GM19468 (cell line): ENCODE data around the gene SLC10A3.

Experiments used
- ATAC-seq: cut with Tn5 transposase; IDR thresholded peaks from one replicate; pipeline ENCODE4 v1.9.1; 2021; ENCODE audit warnings: mild to moderate bottlenecking, moderate library complexity, moderate number of reproducible peaks; ENCODE audit not compliant: unreplicated experiment; ENCODE audit errors: extremely low read depth

SLC10A3 gene, protein sequence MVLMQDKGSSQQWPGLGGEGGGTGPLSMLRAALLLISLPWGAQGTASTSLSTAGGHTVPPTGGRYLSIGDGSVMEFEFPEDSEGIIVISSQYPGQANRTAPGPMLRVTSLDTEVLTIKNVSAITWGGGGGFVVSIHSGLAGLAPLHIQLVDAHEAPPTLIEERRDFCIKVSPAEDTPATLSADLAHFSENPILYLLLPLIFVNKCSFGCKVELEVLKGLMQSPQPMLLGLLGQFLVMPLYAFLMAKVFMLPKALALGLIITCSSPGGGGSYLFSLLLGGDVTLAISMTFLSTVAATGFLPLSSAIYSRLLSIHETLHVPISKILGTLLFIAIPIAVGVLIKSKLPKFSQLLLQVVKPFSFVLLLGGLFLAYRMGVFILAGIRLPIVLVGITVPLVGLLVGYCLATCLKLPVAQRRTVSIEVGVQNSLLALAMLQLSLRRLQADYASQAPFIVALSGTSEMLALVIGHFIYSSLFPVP

DNA sequence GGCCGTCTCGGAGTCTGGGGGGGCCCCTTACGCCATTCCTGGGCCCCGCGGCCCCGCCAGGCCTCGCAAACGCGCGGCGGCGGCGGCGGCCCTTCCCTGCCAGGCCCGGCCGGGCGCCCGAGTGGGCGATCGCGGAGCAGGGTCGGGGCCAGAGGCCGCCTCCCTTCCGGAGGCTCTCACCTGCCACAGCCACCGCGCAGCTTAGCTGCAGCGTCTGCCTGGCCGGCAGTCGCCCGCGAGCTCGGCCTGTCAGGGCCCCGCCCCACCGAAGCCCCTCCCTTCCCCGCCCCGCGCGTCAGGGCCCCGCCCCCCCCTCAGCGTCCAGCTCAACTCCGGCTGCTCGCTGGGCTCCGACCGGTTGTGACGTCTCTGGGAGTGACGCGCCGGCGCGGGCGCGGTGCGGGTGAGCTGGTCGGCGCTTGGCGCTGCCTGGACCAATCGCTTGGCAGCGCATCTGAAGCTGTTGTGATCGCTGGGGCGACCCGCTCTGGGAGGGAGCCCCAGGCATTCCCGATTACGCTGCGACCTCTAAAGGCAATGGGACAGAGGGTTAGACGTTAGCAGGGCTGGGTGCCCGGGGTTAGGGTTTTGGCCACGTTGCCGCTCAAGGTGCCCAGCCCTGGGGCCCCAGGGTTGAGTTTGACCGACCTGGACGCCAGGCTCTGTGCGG is at the start of gene SLC10A3:
TSS of gene SLC10A3 (minus strand) at position 216 of the 670 bp plus-strand sequence. CDS start 1,689 bp downstream, outside the sequence.
- ATAC-seq, result peak; percentile 59

DNA sequence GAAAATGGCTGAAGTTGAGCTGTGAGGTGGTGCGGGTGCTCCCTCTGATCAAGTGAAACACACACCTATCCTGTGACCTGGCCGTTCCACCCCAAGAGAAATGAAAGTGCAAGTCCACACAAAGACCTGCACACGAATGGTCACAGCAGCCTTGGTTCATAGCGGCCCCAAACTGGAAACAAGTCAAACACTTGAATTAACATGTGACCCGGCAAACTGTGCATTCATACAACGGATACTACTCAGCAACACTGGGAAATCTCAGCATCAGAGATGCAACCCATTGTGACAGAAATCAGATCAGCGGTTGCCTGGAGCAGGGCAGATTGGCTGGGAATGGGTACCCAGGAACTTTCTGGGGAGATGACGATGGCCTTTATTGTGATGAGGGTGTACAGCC is 48.6 kb upstream of the SLC10A3 start:
- ATAC-seq, result no peak

DNA sequence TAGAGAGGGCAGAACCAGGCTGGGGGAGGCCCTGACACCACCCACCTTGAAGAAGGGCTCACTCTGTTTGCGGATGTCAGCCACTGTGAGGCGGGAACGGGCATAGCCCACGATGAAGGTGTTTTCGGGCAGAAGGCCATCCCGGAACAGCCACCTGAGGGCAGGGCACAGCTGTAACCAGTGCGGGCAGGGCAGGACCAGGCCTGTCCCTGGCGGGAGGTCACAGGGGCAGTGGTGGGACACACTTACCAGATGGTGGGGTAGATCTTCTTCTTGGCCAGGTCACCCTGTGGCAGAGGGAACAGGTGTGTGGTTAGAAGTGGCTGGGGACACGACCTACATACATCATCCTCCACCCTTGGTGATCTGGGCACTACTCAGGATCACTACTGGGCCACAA is 45.5 kb upstream of the SLC10A3 start:
- no peak for ATAC-seq

DNA sequence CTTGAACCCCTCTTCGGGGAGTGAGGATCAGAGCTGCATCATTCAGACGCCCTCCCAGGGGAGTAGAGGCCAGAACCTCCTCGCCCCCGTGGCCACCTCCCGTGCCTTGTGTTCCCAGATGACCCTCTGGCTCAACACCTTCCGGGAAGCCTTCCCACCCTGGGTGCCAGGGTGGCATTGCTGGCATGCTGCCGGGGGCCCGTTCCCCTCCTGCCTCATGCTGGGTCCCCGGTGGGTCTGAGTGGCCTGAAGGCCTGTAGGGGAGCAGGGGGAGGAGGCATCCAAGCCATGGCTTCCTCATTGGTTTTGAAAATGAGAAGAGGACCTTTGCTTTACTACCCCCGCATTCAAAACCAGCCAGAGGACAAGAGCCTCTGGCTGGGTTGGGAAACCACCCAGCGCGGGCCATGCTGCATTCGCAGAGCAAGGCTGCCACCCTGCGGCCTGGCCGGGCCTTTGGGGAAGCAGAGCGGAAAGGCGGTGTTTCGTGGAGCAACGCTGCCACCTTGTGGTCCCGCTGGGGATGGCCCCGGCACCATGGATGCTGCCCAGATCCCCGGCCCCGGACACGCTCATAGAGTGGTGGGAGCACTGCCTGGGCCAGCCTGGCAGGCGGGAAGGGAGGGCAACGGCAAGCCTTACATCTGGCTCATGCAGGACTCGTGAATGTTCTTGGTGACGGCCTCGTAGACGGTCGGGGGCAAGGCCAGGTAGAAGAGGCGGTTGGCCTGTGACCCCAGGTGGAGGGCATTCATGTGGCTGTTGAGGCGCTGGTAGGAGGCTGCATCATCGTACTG is 44.3 kb upstream of the SLC10A3 start:
- ATAC-seq, result peak; percentile 97

DNA sequence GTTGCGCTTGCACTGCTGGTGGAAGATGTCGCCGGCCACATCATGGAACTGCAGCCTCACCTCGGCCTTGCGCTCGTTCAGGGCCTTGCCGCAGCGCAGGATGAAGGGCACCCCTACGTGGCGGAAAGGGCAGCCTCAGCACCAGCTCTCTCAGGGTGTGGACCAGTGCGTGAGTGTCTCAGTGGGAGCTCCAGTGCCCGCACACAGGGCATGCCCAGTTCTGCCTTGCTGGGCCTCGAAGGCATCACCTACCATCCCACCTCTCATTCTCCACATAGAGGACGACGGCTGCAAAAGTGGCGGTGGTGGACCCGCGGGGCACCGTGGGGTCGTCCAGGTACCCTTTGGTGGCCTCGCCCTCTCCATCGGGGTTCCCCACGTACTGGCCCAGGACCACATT is 42.3 kb upstream of the SLC10A3 start:
- no peak for ATAC-seq

DNA sequence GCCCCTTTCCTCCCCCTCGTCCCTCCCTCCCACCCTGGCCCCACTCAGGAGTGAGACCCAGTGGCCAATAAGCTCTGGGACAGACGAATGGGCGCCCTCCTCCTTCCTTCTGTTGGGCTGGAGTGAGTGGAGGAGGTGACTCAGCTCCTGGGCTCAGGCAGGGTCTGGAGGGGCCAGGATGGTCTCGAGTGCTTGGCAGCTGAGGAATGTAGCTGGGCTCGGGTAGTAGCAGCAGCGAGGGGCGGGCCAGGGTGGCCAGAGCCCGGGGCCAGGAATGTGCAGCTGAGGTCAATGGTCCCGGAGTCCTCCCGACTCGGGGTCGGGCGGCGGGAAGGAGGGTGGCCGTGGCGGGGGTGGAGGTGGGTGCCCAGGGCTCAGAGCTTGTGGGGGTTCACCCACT is 41.2 kb upstream of the SLC10A3 start:
- ATAC-seq, result no peak

DNA sequence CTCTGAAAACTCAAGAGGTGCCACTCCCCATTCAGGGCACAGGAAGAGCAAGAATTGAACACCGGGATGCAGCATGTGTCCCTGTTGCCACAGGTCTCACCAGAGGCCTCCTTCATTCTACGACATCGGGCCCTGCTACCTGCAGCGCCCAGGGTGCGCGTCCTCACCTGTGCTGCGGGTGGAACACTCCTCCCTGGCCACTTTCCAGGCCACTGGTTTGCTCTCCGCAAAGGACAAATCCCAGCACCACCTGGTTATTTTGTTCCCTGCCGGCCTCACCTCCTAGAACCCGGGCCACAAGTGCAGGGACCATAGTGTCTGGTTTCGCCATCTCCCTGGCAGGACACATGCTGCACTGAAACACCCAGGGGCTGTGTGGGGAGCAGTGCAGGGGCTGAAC is 39.9 kb upstream of the SLC10A3 start:
- ATAC-seq, result no peak

DNA sequence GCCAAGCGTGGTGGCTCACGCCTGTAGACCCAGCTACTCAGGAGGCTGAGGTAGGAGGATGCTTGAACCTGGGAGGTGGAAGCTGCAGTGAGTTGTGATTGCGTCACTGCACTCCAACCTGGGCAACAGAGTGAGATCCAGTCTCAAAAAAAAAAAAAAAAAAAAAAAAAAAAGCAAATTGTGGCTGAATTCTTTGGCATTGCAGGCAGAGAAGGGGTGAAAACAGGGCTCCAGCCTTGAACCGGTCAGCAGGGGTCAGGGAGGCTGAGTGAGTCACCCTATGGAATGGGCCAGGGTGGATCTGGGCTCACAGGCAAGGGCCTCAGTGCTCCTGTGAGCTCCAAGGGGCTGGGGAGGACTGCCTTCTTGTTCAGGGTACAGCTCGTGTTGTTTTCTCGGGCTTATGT is 38.8 kb upstream of the SLC10A3 start:
- ATAC-seq, result no peak

DNA sequence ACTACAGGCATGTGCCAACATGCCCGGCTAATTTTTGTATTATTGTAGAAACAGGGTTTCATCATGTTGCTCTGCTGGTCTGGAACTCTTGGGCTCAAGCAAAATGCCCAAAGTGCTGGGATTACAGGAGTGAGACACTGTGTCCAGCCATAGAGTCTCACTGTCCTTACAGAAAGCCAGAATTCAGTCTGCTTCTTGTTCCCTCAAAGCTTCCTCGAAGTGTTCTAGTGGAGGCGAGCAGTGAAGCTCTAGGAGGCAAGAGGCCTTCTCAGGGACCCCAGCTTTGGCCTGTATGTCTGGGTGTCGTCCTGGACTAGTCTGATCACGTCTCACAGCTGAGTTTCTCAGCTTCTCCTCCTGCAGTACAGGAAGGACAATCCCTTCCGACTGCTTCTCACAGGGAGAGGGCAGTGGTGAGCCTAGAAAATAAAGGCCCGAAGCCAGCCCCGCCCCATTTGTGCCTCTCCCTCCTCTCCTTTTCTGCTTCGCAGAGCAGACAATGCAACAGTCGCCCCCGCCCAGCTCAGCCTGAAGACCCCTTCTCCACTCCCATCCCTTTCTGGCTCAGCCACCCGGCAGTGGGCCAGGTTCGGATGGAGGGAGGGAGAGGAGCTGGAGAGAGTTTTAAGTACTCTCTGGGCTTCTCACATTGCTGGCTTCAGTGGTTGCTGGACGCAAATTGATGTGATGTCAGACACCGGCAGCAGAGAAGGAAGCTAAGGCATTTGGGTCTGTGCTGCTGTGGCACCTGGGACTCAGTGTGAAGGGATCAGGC is 36.7 kb upstream of the SLC10A3 start:
- ATAC-seq, result no peak

DNA sequence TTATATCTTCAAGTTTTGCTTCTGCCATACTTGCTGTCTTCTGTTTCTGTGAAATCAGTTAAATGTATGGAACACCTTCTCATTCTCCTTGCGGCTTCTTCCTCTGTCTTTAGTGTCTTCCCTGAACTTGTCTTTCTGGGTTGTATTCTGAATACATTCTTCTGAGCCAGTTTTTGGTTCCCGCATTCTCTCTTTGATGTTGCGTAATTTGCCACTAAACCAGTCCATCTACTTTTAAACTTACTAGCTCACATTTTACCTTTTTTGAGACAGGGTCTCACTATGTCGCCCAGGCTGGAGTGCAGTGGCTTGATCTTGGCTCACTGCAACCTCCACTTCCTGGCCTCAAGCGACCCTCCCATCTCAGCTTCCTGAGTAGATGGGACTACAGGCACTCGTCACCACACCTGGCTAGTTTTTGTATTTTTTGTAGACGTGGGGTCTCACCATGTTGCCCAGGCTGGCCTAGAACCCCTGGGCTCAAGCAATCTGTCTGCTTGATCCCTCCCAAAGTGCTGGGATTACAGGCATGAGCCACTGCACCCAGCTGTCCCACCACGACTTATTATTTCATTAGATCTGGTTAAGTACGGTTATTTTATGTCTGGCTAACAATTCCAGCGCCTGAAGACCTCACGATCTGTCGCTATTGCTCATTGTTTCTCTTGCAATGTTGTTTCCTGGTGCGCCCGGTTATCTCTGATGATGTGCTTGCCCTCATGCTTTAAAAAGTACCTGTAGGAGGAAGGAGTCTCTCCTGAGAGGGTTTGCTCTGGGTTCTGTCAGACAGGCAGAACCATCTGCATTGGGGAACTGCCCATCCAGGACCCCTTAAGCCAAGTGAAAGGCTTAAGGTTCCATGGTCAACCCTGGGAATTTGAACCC is 35.4 kb upstream of the SLC10A3 start:
- no peak for ATAC-seq

DNA sequence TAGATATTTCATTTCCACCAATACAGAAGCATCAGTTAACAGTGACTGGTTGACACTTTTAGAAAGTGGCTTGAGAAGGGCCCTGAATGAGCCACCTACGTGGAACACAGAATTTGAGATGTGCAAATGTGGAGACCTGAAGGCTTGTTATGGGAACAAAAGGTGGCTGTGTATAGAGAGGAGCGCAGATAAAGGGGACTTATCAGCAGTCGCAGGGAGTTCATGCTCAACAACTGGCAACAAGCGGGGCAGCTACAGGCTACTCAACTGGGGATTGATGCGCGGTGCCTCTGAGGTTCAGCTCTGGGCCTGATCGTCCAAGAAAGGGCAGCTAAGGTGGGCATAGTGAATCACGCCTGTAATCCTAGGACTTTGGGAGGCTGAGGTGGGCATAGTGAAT is 29.0 kb upstream of the SLC10A3 start:
- ATAC-seq, result no peak

DNA sequence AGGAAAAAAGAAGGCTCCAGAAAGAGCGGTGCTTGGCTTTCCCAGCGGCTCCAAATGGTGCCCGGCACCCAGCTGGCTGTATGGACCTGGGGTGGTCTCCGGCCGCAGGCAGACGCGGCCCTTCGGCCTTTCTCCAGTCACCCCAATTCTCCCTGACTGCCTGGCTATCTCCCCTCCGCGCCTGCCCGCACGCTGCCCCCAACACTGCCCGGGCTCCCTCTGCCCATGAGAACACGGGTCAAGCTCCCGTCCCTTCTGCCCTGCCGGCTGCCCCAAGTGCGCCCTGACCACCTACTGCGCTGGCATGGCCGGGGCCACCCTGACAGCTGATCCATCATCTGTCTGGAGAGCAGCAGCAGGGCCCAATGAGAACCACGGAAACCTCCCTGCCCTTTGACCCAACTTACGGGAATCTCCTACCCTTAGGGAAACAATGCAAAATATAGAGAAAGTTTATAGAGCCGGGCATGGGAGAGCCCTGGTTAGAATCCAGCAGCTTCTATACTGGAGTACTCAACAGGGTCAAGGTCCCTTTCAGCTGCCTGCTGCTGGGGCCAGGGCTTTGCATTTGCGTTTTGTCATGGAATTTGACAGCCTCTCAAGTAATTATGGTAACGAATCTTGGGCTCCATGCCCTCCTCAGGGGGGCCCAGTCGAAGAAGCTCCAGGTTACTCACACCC is 26.8 kb upstream of the SLC10A3 start:
- ATAC-seq, result no peak

DNA sequence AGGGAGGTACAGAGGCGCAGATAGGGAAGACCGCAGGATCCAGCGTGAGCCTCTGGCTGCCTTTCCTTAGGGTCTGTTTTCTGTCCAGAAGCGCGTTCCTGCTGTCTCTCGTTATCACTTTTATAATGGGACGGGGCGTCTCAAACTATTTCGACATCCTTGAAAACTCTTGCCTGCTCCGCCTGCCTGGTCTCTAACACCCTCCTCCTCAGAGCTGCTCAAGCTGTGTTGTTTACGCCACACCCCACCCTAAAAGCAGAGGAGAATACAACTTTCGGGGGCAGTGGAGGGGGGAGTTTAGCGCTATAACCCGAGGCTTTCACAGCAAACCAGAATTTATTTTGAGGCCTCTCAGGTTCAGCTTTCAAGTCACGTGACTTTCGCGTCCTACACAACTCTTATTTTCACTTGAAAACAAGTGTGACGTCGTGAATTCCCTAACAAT is 26.2 kb upstream of the SLC10A3 start:
- no peak for ATAC-seq

DNA sequence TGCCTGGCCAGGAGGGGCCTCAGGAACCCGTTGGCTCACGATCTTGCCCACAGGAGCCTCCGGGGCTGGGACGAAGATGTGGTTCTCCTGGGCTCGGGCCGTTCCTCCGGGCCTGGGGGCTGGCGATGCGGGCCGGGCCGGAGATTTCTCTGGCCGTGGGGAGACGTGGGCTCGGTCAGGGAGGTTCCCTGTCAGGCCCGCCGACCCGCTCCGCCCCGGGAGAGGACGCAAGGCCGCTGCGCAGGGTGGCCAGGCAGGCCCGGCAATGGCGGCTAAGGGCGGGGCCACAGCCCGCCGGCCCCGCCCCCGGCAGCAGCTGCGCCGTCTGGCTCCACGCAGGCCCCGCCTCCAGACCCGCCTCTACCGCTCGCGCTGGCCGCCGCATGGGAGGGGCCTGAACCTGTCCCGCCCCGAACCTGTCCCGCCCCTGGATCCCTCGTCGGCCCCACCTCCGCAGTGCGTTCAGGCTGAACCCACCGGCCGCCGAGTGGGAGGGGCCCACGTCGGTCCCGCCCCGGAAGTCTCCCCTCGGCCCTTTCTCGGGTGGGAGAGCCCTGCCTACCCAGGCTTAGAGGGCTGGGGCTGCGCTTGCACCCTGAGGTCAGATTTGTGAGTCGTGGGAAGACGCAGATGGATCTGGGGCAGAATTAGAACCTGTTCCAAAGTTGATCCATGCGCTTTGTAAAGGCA is 25.7 kb upstream of the SLC10A3 start, which contains the start of gene FAM3A:
TSS of gene FAM3A (minus strand) at position 267 of the 690 bp plus-strand sequence. CDS start 460 bp downstream, outside the sequence.
- peak; percentile 33 for ATAC-seq

DNA sequence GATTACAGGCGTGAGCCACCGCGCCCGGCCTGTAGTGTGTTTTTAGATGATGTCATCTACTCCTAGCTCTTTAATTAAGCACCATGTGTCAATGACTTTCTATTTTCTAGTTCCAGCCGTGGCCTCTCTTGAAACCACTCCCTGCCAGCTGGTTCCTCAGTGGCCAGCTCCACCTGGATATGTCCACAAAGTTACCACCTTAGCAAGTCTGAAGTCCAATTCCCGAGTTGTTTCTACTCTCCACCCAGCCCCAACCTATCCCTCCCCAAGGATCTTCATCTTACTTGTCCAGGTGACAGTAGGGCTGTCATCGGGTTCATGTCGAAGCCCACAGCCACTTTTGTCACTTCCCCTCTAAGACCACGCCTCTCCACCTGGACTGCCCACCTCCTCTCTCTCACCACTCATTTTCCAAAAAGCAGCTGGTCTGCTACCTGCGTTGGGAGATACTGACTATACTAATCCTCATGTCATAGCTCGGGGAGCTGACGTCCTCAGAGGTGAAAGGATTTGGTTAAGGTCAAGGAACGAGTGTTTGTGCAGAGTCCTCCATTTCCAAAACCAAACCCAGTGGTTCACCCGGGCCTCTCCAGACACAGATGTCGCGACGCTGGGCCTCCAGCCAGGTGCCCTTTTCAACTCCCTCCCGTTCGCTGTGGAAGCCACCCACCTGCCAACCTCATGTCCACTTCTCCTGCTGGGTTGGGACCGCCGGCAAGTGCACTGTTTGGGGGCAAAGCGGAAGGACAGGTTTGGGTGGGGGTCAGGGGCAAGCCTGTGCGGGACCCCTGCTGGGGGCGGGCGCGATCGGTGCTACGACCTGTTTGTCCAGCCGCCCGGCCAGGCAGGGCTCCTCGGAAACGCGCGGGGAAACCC is 24.9 kb upstream of the SLC10A3 start:
- no peak for ATAC-seq

DNA sequence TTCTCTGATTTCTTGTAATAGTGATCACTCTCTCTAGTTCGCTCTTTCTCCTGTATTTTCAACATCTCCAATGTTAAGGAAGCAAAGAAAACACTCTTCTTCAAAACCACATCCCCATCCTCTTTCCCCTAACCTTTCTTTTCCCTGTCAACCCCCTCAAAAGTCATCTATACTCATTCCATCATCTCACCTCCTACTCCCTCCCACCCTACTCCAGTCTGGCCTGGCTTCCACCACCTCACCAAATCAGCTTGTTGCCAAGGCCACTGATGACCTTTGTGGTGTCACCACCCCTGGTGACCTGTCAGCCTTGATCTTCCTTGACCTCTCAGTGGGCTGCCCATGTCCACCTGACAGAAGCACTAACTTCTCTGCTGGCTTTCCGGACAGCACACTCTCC is 23.3 kb upstream of the SLC10A3 start:
- no peak for ATAC-seq
